Large intestine (tissue), 3 donors: Measurements from ENCODE around the gene METTL22. TPM values are rescaled to one million over a fixed set of nuclear protein-coding genes. Genes with fewer than 3 reads are reported as not detected.

ENCODE experiments used
- DNase-seq, 2 donors: peaks; one replicate each; pipeline versions ENCODE4 v3.0.0 to v3.0.0-alpha.2; 2013
- H3K27ac ChIP-seq: one replicate; pipeline ENCODE4 v1.5.1; 2013; ENCODE audit warnings: low read length
- H3K27me3 ChIP-seq: 2 replicates; pipeline ENCODE4 v1.6.1; 2013; ENCODE audit warnings: low read length; ENCODE audit not compliant: control insufficient read depth, insufficient read depth
- H3K36me3 ChIP-seq: 2 replicates; pipeline ENCODE4 v1.6.1; 2013; ENCODE audit warnings: low read length; ENCODE audit not compliant: control insufficient read depth, insufficient read depth
- H3K4me1 ChIP-seq: one replicate; pipeline ENCODE4 v1.6.1; 2013; ENCODE audit warnings: low read length; ENCODE audit not compliant: control insufficient read depth, insufficient read depth
- H3K4me3 ChIP-seq: one replicate; pipeline ENCODE4 v1.5.1; 2013; ENCODE audit warnings: low read length
- H3K9me3 ChIP-seq: one replicate; pipeline ENCODE4 v1.6.1; 2013; ENCODE audit warnings: mild to moderate bottlenecking, low read depth, low read length, moderate library complexity; ENCODE audit not compliant: control insufficient read depth
- WGBS: methylation state at CpG from one replicate; pipeline ENCODE4 v1.1.5; 2013; ENCODE audit warnings: low lambda C conversion rate; ENCODE audit not compliant: insufficient coverage; 5-methylcytosine and 5-hydroxymethylcytosine counted together
- polyA plus RNA-seq: library from polyadenylated mRNA; unstranded; fragments of 120-200 nt; gene quantifications from one replicate; pipeline ENCODE4 v1.2.1, GENCODE V29; 2013

METTL22 gene
- polyA plus RNA-seq, 1 donor = 17.2 TPM

GRCh38 chr16:8631373-8631772, 9.9 kb downstream of the METTL22 start:
- H3K4me3 ChIP-seq = no peak overlapping the region
- no peaks in the 10 kb centered on the region for H3K4me1 ChIP-seq
- H3K27me3 ChIP-seq = no peaks in the 10 kb centered on the region
- no CpG with 5 or more reads among the region's 9 CpGs for WGBS
- DNase-seq = no peak
- H3K36me3 ChIP-seq = peaks cover 87% of the 10 kb centered on the region
- no peak overlapping the region for H3K27ac ChIP-seq
- no peaks in the 10 kb centered on the region for H3K9me3 ChIP-seq

- H3K27ac ChIP-seq = no peak overlapping the region
- no peaks in the 10 kb centered on the region for H3K27me3 ChIP-seq
- DNase-seq = no peak
- H3K4me1 ChIP-seq = no peaks in the 10 kb centered on the region
- no peaks in the 10 kb centered on the region for H3K9me3 ChIP-seq
- WGBS = 59% methylated on average over 4 of the region's 15 CpGs
- peaks cover 91% of the 10 kb centered on the region for H3K36me3 ChIP-seq
- H3K4me3 ChIP-seq = no peak overlapping the region
Observed at GRCh38 chr16:8631818-8632465, 10.4 kb downstream of the METTL22 start.

- no peaks in the 10 kb centered on the region for H3K9me3 ChIP-seq
- no peaks in the 10 kb centered on the region for H3K27me3 ChIP-seq
- H3K36me3 ChIP-seq = peaks cover 90% of the 10 kb centered on the region
- H3K4me1 ChIP-seq = no peaks in the 10 kb centered on the region
- H3K4me3 ChIP-seq = no peak overlapping the region
- no peak overlapping the region for H3K27ac ChIP-seq
- peak in 1 of 2 donors; percentile 16 for DNase-seq
- WGBS = no CpG with 5 or more reads among the region's 5 CpGs
Observed at GRCh38 chr16:8632675-8633182, 11.2 kb downstream of the METTL22 start.

GRCh38 chr16:8634991-8635736, 13.7 kb downstream of the METTL22 start:
- DNase-seq = no peak
- no peak overlapping the region for H3K4me3 ChIP-seq
- H3K36me3 ChIP-seq = peaks cover 88% of the 10 kb centered on the region
- H3K27ac ChIP-seq = no peak overlapping the region
- no peaks in the 10 kb centered on the region for H3K9me3 ChIP-seq
- H3K4me1 ChIP-seq = no peaks in the 10 kb centered on the region
- no peaks in the 10 kb centered on the region for H3K27me3 ChIP-seq
- no CpG with 5 or more reads among the region's 18 CpGs for WGBS

- Histone ChIP-seq H3K4me1 (no peaks in the 10 kb centered on the region), H3K9me3 (no peaks in the 10 kb centered on the region), H3K27me3 (no peaks in the 10 kb centered on the region), H3K27ac (no peak overlapping the region), H3K4me3 (no peak overlapping the region), H3K36me3 (peaks cover 87% of the 10 kb centered on the region)
- WGBS = 100% methylated on average over 2 of the region's 13 CpGs
- DNase-seq = no peak
Observed at GRCh38 chr16:8639694-8640093, 18.2 kb downstream of the METTL22 start.

GRCh38 chr16:8641671-8642070, 20.2 kb downstream of the METTL22 start:
- no peaks in the 10 kb centered on the region for H3K4me1 ChIP-seq
- DNase-seq = no peak
- no peak overlapping the region for H3K27ac ChIP-seq
- peaks cover 89% of the 10 kb centered on the region for H3K36me3 ChIP-seq
- H3K27me3 ChIP-seq = no peaks in the 10 kb centered on the region
- WGBS = no CpG with 5 or more reads among the region's 9 CpGs
- no peak overlapping the region for H3K4me3 ChIP-seq
- no peaks in the 10 kb centered on the region for H3K9me3 ChIP-seq

GRCh38 chr16:8642146-8642545, 20.6 kb downstream of the METTL22 start:
- no peak overlapping the region for H3K27ac ChIP-seq
- no peak for DNase-seq
- H3K36me3 ChIP-seq = peaks cover 89% of the 10 kb centered on the region
- H3K9me3 ChIP-seq = no peaks in the 10 kb centered on the region
- H3K4me3 ChIP-seq = no peak overlapping the region
- no peaks in the 10 kb centered on the region for H3K4me1 ChIP-seq
- H3K27me3 ChIP-seq = no peaks in the 10 kb centered on the region
- WGBS = no CpG with 5 or more reads among the region's 16 CpGs

GRCh38 chr16:8644211-8645140, 23.0 kb downstream of the METTL22 start:
- Histone ChIP-seq H3K4me3 (no peak overlapping the region), H3K27ac (no peak overlapping the region), H3K4me1 (no peaks in the 10 kb centered on the region), H3K9me3 (no peaks in the 10 kb centered on the region), H3K27me3 (no peaks in the 10 kb centered on the region), H3K36me3 (peaks cover 83% of the 10 kb centered on the region)
- WGBS = no CpG with 5 or more reads among the region's 29 CpGs
- no peak for DNase-seq

GRCh38 chr16:8645141-8645521, 23.6 kb downstream of the METTL22 start:
- Histone ChIP-seq H3K36me3 (peaks cover 76% of the 10 kb centered on the region), H3K4me1 (no peaks in the 10 kb centered on the region), H3K4me3 (no peak overlapping the region), H3K9me3 (no peaks in the 10 kb centered on the region), H3K27ac (no peak overlapping the region), H3K27me3 (no peaks in the 10 kb centered on the region)
- DNase-seq = no peak
- WGBS = no CpG with 5 or more reads among the region's 11 CpGs

GRCh38 chr16:8645831-8646230, 24.3 kb downstream of the METTL22 start:
- Histone ChIP-seq H3K36me3 (peaks cover 74% of the 10 kb centered on the region), H3K4me1 (no peaks in the 10 kb centered on the region)

More at GRCh38 chr16:8645831-8646230, 24.3 kb downstream of the METTL22 start:
- Histone ChIP-seq H3K4me3 (no peak overlapping the region), H3K27me3 (no peaks in the 10 kb centered on the region), H3K9me3 (no peaks in the 10 kb centered on the region), H3K27ac (no peak overlapping the region)
- no peak for DNase-seq
- no CpG with 5 or more reads among the region's 13 CpGs for WGBS
